HG03460 (cell line): ENCODE results near the gene OPCML.

Experiments used
- ATAC-seq: cut with Tn5 transposase; IDR thresholded peaks from one replicate; pipeline ENCODE4 v1.9.1; 2021; ENCODE audit not compliant: unreplicated experiment

OPCML gene

GRCh38 chr11:133541021-133541719 is 8.9 kb upstream of the OPCML start:
- no peak for ATAC-seq

DNA sequence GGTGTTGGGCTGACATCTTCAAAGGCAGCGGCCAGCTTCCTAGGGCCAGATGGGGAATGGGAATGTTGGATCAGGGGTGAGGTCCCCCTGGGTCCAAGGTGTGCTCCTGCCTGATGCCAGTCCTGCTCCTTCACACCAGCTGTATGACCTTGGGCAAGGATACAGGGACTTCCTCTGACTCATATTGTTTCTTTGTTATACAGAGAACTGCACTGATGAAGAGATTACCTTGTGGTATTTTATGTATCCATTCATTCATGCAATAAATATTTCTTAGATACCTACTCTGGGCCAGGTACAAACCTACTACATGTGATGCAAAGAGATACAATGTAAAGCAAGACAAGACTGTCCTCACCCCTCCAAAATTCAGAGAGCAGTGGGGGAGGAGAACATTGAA is 3.9 kb upstream of the OPCML start:
- ATAC-seq: no peak

GRCh38 chr11:133533205-133533604 is 904 bp upstream of the OPCML start:
- ATAC-seq: no peak

DNA sequence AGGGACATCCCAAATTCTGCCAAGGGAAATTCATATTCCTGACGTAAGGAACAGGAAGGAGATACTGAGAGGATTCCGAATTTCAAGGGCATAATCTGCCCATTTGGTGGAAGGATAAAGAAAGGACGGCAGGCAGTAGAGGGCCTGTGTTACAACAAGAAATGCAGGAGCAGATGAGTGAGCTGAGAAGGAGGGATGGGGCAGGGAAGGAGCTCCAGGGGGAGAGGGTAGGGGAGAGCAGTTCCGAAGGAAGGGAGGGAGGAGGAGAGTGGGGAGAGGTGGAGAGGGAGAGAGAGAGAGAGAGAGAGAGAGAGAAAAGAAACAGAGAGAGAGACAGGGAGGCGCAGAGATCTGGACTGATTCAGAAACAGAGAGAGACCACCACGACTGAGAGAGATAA is 843 bp downstream of the OPCML start:
- ATAC-seq: no peak

- ATAC-seq: no peak
These were observed 1.8 kb downstream of the OPCML start for GRCh38 chr11:133530501-133530835.

- no peak for ATAC-seq
These were observed 2.3 kb downstream of the OPCML start for GRCh38 chr11:133529807-133530500.

DNA sequence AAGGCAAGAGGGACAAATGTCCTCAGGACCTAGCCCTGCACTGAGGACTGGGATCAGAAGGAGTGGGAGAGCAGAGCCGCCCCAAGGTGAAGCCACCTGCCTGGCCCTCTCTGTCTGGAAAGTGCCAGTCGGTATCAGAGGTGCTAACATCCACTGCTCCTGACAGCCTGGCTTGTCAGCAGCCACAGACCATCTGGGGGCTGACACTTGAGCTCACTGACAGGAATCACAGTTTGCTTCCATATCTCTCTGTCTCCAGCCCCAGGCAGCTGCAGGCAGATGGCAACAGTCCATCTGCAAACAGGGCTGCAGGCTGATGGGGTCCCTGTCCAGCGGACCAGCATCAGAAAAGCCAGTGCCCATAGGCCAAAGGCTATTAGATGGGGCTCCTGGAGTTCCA is 5.5 kb downstream of the OPCML start:
- ATAC-seq: no peak

- no peak for ATAC-seq
These were observed 6.3 kb downstream of the OPCML start for GRCh38 chr11:133525976-133526375.

DNA sequence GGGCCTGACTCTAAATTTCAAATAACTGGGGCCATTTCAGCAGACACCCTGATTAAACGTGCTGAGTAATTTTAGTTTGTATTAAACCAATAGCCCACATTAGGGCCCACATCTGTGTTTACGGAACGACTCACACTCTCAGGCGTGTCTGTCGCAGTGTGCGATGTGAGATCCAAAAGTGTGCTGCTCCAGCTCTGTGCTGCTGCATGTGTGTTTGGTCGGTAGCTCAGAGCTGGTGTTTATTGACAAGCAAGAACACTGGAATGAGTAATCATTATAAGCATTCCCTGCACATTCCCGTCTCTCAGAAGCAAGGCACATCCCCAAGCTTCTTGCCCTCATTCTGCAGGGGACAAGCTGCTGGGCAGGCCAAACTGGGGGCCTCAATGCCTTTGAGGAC is 7.8 kb downstream of the OPCML start:
- no peak for ATAC-seq

- ATAC-seq: no peak
These were observed 10.0 kb downstream of the OPCML start for GRCh38 chr11:133522344-133522743.

DNA sequence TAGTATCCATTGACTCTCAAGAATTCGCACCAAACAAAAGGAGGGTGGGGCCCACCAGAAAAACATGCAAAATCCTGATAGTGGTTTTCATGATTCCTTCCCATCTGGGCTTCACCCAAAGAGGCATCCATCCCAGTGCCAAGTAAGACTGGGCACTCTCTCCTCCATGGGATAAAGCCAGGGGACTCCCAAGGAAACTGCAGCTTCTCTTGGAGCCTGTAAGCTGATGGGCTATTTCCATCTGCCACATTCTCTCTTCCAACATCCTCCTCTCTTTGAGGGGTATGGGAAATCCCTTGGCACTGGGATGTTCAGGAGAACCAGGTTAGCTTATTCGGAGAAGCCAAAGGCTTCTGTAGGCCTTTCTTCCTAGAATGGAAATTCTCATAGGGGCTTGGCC is 10.8 kb downstream of the OPCML start:
- no peak for ATAC-seq

GRCh38 chr11:133520707-133521106 is 11.6 kb downstream of the OPCML start:
- no peak for ATAC-seq

GRCh38 chr11:133519560-133519959 is 12.7 kb downstream of the OPCML start:
- ATAC-seq: no peak

DNA sequence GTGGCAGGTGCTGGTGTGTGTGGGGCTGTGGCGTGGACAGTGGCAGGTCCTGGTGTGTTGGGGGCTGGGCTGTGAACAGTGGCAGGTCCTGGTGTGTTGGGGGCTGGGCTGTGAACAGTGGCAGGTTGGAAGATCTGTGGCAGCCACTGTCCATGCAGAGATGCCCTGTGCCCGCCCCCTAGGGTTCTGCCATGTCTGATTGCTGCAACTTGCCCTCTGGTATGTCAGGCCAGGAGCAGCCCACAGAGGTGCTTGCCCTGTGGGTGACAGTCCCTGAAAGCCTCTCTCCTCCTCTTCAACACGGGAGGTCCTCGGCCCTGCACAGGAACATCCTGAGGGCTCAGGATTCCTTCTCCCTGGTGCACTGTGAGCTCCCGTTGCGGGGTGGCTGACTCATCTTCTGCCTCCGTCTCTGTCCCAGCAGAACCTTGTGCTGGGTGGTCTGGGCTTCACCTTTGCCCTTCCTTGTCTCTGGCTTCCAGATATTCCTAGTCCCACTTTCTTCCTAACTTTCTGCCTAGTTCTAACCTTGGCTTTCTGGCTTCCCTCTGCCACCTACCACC is 13.5 kb downstream of the OPCML start:
- no peak for ATAC-seq

DNA sequence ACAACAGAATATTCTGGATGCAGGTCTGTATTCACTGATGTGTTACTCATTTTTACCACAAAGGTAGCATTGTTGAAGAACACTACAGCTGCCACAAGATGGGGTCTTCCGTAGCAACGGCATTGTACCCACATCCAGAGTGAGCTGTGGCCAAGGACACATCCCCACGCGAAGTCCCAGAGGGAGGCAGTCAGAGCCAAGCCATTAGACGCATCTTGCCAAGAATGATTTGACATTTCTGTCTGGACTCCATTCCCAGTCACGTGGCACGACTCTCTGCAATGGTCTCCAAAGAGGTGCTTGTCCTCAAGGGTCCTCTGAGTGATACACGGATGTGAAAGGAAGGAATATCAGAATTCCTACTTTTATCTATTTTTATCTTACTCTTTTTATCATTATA is 15.5 kb downstream of the OPCML start:
- no peak for ATAC-seq

DNA sequence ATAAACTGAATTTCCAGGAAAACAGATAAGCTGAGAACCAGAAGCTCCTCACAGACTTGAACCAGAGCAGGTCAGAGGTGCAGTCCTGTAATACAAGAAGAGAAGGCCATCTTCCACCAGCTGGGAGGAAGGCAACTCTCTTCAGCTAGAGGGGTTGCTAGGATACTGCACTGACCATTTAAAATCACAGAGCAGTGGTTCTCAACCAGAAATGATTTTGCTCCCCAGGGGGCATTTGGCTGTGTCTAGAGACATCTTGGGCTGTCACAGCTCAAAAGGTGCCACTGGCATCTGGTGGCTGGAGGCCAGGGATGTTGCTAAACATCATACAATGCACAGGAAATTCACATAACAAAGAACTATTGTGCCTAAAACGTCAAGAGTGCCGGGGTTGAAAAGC is 17.2 kb downstream of the OPCML start:
- no peak for ATAC-seq

GRCh38 chr11:133509924-133510697 is 22.2 kb downstream of the OPCML start:
- no peak for ATAC-seq

- no peak for ATAC-seq
These were observed 23.8 kb downstream of the OPCML start for GRCh38 chr11:133508468-133508867.

DNA sequence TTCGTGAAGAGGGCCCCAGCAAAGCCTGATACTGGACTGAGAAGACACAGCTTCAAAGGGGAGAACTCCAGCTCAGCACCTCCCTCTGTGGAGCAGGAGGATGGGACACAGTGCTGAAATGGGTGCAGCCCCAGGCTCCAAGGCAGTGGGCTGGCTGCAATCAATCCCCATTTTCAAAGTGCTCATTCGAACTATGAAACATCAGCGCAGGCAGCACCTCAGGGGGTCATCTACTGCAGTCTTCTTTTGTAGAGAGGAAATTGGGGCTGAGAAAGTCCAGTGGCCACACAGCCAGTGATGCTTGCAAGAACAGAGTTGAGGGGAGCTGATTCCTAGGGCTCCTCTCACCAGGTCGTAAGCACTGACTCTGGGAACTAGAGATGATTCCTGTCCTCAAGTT is 25.1 kb downstream of the OPCML start:
- no peak for ATAC-seq

DNA sequence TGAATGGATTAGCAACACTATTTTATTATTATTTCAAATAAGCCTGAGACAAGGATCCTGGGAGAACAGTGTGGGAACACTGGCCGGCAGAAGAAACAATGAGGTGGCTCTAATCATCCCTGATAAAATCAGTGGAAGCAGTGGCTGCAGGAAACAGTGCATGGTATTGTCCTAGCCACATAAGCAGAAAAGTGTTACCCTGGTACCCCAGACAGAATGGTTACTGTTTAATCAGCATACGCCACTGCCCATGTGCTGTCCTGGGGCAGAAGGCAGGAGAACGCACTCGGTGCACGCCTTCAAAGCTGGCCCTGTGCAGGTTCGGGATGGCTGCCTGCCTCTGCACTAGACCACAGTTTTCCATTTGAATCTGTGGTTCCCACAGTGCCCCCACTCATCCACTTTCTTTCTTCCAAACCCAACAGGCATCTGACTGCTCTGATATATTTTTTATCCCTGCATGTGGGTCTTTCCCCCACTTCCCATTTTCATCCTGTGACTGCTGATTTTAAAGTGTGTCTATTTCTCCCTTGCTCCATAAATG is 25.7 kb downstream of the OPCML start:
- no peak for ATAC-seq

DNA sequence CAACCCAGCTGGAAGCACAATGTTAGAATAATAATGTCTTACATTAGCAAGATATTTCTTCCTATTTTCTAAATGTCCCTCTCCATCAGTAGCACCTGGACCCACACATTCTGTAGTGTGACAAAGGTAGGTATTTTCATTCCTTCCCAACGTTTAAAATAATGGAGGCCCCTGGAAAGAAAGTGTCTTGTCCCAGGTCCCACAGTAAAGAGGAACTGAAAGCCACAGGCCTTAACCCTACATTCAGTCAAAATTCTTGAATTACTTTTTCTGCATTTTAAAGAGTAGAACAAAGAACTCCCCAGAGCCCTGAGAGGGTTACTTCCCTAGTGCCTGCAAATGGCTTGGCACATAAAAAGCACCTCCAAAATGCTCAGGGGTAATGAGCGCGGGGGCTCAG is 26.3 kb downstream of the OPCML start:
- ATAC-seq: no peak

DNA sequence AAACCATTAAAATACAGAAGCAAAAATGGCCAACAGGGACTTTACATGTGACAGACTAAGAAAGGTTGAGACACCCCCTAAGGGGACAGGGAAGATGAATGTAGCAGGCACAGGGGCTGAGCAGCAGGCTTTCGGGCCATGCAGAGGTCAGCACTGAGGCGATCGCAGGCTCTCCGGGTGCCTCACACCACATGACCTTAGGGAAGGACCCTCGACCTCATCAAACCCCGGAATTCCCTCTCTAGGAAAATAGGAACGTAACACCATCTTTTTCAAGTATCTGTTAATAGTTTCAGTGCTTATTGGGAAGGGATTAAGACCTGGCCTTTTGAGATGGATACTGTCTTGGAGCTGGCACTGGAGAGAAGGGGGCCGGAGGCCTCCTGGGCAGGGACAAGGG is 27.4 kb downstream of the OPCML start:
- ATAC-seq: no peak
